ENCODE results near the gene DROSHA. TPM values are rescaled to one million over a fixed set of nuclear protein-coding genes. Genes with fewer than 3 reads are reported as not detected.

DROSHA gene
- total and polyA plus RNA-seq, 7 donors = 18.2 to 50.5 (median 29.2) TPM

DNA sequence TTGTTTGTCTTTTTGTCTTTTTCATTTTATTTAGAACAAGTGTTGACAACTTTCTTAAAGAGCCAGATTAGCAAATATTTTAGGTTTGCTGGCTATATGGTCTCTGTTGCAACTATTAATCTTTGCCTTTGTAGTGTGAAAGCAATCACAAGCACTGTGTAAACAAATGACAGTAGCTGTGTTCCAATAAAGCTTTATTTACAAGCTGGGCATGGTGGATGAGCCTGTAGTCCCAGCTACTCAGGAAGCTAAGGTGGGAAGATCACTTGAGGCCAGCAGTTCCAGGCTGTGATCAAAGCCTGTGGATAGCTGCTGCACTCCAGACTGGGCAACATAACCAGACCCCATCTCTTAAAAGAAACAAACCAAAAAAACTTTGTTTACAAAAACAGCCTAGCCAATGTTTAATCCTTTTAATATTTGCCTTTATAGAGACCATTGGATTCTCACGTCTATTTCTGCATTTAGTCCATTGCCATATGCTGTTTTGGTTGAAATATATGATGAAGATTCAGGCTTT, 2.7 kb upstream of the DROSHA start:
- Histone ChIP-seq H3K9me3 (no peaks in the 10 kb centered on the region), H3K4me3 (no peak overlapping the region), H3K4me1 (peaks cover 19% of the 10 kb centered on the region), H3K27ac (no peak overlapping the region), H3K36me3 (ENCODE audit: insufficient read depth in 1 of 2, low read depth in 1 of 2) (peaks cover 5 to 59% of the 10 kb centered on the region in 2 donors), H3K27me3 (ENCODE audit: insufficient read depth in 3 of 3, low read length in 2 of 3) (no peaks in the 10 kb centered on the region)
- no peak for DNase-seq
- no peak for ATAC-seq
- intact Hi-C loops (cut with DNase I) = no loop called here
- 85 to 95% (median 90%) methylated on average over 1 of the region's 1 CpG for WGBS, 3 donors
- TF ChIP-seq, protein P1, sequence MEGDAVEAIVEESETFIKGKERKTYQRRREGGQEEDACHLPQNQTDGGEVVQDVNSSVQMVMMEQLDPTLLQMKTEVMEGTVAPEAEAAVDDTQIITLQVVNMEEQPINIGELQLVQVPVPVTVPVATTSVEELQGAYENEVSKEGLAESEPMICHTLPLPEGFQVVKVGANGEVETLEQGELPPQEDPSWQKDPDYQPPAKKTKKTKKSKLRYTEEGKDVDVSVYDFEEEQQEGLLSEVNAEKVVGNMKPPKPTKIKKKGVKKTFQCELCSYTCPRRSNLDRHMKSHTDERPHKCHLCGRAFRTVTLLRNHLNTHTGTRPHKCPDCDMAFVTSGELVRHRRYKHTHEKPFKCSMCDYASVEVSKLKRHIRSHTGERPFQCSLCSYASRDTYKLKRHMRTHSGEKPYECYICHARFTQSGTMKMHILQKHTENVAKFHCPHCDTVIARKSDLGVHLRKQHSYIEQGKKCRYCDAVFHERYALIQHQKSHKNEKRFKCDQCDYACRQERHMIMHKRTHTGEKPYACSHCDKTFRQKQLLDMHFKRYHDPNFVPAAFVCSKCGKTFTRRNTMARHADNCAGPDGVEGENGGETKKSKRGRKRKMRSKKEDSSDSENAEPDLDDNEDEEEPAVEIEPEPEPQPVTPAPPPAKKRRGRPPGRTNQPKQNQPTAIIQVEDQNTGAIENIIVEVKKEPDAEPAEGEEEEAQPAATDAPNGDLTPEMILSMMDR (IDR thresholded peaks at IDR 0.05) = no peak

GRCh38 chr5:31531543-31531887, 378 bp downstream of the DROSHA start:
- TF ChIP-seq, protein P1 (IDR thresholded peaks at IDR 0.05) = no peak
- H3K36me3 ChIP-seq (ENCODE audit: insufficient read depth in 1 of 2, low read depth in 1 of 2) = peaks cover 10 to 55% of the 10 kb centered on the region in 2 donors

DNA sequence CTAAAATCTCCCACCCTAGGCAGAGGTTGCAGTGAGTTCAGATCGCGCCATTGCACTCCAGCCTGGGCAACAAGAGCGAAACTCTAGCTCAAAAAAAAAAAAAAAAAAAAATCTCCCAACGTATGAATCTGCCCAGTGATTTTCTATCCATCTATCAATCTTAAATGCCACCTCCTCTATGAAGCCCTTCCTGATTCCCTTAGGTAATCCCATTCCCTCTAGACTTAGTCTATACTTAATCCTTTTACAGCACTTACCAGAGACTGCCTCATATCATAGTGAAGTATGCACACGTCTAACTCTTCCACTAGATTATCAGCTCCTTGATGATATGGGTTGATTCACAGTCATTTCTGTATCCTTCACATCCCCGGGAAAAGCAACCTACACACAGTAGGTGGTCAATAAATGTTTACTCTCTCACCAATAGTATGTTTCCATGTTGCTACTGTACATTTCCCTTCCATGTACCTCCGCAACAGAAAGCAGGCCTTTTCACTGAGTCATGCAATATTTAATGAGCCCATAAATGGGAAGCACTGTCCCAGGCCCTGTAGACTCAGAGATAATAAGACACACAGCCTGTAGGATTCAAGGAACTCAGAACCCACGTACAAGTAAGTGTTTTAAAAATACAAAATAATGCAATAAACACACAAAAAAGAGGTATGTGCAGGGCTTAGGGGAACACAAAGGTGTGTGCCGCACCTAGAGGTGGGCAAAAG, 1.2 kb downstream of the DROSHA start:
- TF ChIP-seq, protein P1 (IDR thresholded peaks at IDR 0.05) = no peak
- H3K4me1 ChIP-seq = peaks cover 19% of the 10 kb centered on the region
- no peak overlapping the region for H3K27ac ChIP-seq
- H3K4me3 ChIP-seq = peak overlapping the region; percentile 92
- H3K27me3 ChIP-seq (ENCODE audit: insufficient read depth in 3 of 3, low read length in 2 of 3) = no peaks in the 10 kb centered on the region
- 77 to 87% (median 84%) methylated on average over 9 of the region's 9 CpGs for WGBS, 3 donors
- peaks cover 10 to 55% of the 10 kb centered on the region in 2 donors for H3K36me3 ChIP-seq (ENCODE audit: insufficient read depth in 1 of 2, low read depth in 1 of 2)
- DNase-seq = no peak
- no peak for ATAC-seq
- H3K9me3 ChIP-seq = no peaks in the 10 kb centered on the region
- intact Hi-C loops (cut with DNase I) = no loop called here

More at GRCh38 chr5:31531543-31531887, 378 bp downstream of the DROSHA start:
- Histone ChIP-seq H3K27me3 (ENCODE audit: insufficient read depth in 3 of 3, low read length in 2 of 3) (no peaks in the 10 kb centered on the region), H3K4me3 (peak overlapping the region; percentile 92), H3K9me3 (no peaks in the 10 kb centered on the region), H3K27ac (peak overlapping the region; percentile 85), H3K4me1 (peaks cover 19% of the 10 kb centered on the region)
- whole genome bisulfite sequencing, 3 donors = 0 to 1% (median 0%) methylated on average over 13 of the region's 13 CpGs
- DNase-seq (peak; percentile 23 to 53), ATAC-seq (peak; percentile 29 to 63 (median 42))
- intact Hi-C loops (cut with DNase I) = no loop called here

DNA sequence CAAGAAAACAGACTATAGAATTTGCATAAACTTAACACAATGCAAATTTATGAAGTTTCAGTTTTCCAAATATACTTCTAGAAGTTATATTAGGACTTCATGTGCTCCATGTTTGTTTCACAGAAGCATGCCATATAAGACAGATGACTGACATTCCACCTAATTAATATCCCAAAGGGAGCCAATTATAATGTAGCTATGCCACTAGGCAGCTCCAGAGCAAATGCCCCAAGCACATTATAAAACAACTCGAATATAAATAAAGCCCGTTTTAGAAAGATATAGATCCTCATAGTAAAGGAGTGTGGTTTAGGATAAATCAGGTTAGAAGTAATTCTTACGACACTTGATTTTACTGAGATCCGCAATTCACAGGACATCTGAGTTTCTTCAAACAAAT, 8.9 kb downstream of the DROSHA start:
- intact Hi-C loops (cut with DNase I) = no loop called here
- peaks cover 20 to 95% of the 10 kb centered on the region in 2 donors for H3K36me3 ChIP-seq (ENCODE audit: insufficient read depth in 1 of 2, low read depth in 1 of 2)
- H3K27me3 ChIP-seq (ENCODE audit: insufficient read depth in 3 of 3, low read length in 2 of 3) = no peaks in the 10 kb centered on the region
- DNase-seq (no peak), ATAC-seq (no peak)
- TF ChIP-seq, protein P1 (IDR thresholded peaks at IDR 0.05) = no peak
- no peak overlapping the region for H3K4me3 ChIP-seq
- no peaks in the 10 kb centered on the region for H3K4me1 ChIP-seq
- H3K27ac ChIP-seq = no peak overlapping the region
- 95 to 98% (median 97%) methylated on average over 4 of the region's 4 CpGs for WGBS, 3 donors
- H3K9me3 ChIP-seq = no peaks in the 10 kb centered on the region
